GM23248 (cell line): ENCODE results near the gene FXYD5.

ENCODE experiments used
- EZH2 ChIP-seq: fragments of 200-600 bp; sonication (generic); IDR thresholded peaks from 2 replicates; pipeline ENCODE4 v1.6.1; 2018; ENCODE audit warnings: antibody characterized with exemption, mild to moderate bottlenecking; ENCODE audit not compliant: insufficient read depth, poor library complexity, severe bottlenecking
- EZH2phosphoT487 ChIP-seq: fragments of 200-600 bp; sonication (generic); IDR thresholded peaks from 2 replicates; pipeline ENCODE4 v1.6.1; 2018; ENCODE audit warnings: antibody characterized with exemption, moderate library complexity, mild to moderate bottlenecking, low read depth; ENCODE audit not compliant: insufficient read depth

DNA sequence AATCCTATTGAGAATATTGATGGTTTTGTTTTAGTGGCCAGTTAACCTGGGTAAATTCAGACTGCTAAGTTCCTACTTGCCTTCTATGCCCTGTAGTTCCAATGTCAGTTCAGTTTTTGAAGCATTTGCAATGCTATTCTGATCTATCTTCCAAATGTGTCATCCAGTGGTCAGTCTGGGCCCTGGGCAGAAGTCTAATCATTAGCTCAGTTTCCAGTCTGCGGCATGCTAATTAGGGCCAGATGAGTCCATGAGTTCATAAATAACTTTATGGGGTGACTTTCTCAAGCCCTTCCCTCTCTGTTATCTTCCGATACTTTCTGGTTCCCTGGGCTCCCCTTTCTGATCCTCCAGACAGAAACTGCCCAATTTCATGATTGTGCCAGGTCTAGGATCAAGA is 41.3 kb downstream of the FXYD5 start:
- TF ChIP-seq EZH2phosphoT487 (no peak), EZH2 (no peak)
